Liver (tissue), 9 donors: Measurements from ENCODE around the gene PIGN. TPM values are rescaled to one million over a fixed set of nuclear protein-coding genes. Genes with fewer than 3 reads are reported as not detected.

Source experiments
- DNase-seq: peaks from one replicate; pipeline ENCODE4 v3.0.0-alpha.2; 2017; ENCODE audit warnings: low spot score
- H3K27ac ChIP-seq, 2 donors: one replicate each; pipeline ENCODE4 v1.7.0; 2013; ENCODE audit warnings: inconsistent platforms in 2 of 2, low read length in 2 of 2, control low read depth in 1 of 2, low read depth in 1 of 2, mild to moderate bottlenecking in 1 of 2
- H3K27me3 ChIP-seq, 4 donors: one replicate each; pipeline versions ENCODE4 v1.6.1 to v1.7.0; 2013; ENCODE audit warnings: low read length in 3 of 4, inconsistent platforms in 1 of 4, mild to moderate bottlenecking in 1 of 4, moderate library complexity in 1 of 4; ENCODE audit not compliant: control insufficient read depth in 4 of 4, insufficient read depth in 4 of 4
- H3K36me3 ChIP-seq, 4 donors: one replicate each; pipeline versions ENCODE4 v1.6.1 to v1.7.0; 2013; ENCODE audit warnings: low read length in 3 of 4, mild to moderate bottlenecking in 3 of 4, low read depth in 1 of 4, moderate library complexity in 1 of 4; ENCODE audit not compliant: control insufficient read depth in 4 of 4, insufficient read depth in 3 of 4
- H3K4me1 ChIP-seq, 4 donors: one replicate each; pipeline versions ENCODE4 v1.6.1 to v1.7.0; 2013; ENCODE audit warnings: low read length in 3 of 4, mild to moderate bottlenecking in 3 of 4, moderate library complexity in 1 of 4; ENCODE audit not compliant: control insufficient read depth in 4 of 4, insufficient read depth in 4 of 4
- H3K4me3 ChIP-seq, 3 donors: one replicate each; pipeline versions ENCODE4 v1.6.1 to v1.7.0; 2013; ENCODE audit warnings: low read length in 3 of 3, control low read depth in 1 of 3, low read depth in 1 of 3, mild to moderate bottlenecking in 1 of 3
- H3K9ac ChIP-seq, 2 donors: one replicate each; pipeline ENCODE4 v1.7.0; 2013; ENCODE audit warnings: low read length in 2 of 2, mild to moderate bottlenecking in 2 of 2, moderate library complexity in 2 of 2, control low read depth in 1 of 2, low read depth in 1 of 2
- H3K9me3 ChIP-seq, 4 donors: one replicate each; pipeline versions ENCODE4 v1.6.1 to v1.7.0; 2013; ENCODE audit warnings: low read length in 3 of 4; ENCODE audit not compliant: control insufficient read depth in 4 of 4
- CTCF ChIP-seq: fragments of 150-350 bp; IDR thresholded peaks from 2 replicates; pipeline ENCODE4 v1.5.1; 2017; ENCODE audit warnings: improper control_type of control experiment, low read depth, low read length; ENCODE audit not compliant: missing input control
- EGR1 ChIP-seq, 2 donors: IDR thresholded peaks; 2 replicates each; pipeline ENCODE4 v1.6.1; 2016 to 2018; ENCODE audit warnings: antibody characterized with exemption in 2 of 2, low read depth in 2 of 2
- FOXA2 ChIP-seq: IDR thresholded peaks from 2 replicates; pipeline ENCODE4 v1.6.1; 2016; ENCODE audit warnings: antibody characterized with exemption
- HNF4A ChIP-seq, 2 donors: conservative IDR thresholded peaks; 2 replicates each; pipeline ENCODE4 v1.6.1; 2016; ENCODE audit warnings: antibody characterized with exemption in 2 of 2, mild to moderate bottlenecking in 2 of 2
- JUND ChIP-seq, 2 donors: IDR thresholded peaks; 2 replicates each; pipeline ENCODE4 v1.6.1; 2016; ENCODE audit warnings: antibody characterized with exemption in 2 of 2
- MAX ChIP-seq: IDR thresholded peaks from 2 replicates; pipeline ENCODE4 v1.6.1; 2016; ENCODE audit warnings: antibody characterized with exemption
- NR2F2 ChIP-seq: IDR thresholded peaks from 2 replicates; pipeline ENCODE4 v1.6.1; 2016; ENCODE audit warnings: antibody characterized with exemption
- RAD21 ChIP-seq, 2 donors: IDR thresholded peaks; 2 replicates each; pipeline ENCODE4 v1.6.1; 2016; ENCODE audit warnings: antibody characterized with exemption in 2 of 2, mild to moderate bottlenecking in 2 of 2
- SP1 ChIP-seq: IDR thresholded peaks from 2 replicates; pipeline ENCODE4 v1.6.1; 2018; ENCODE audit warnings: antibody characterized with exemption, mild to moderate bottlenecking
- TAF1 ChIP-seq: conservative IDR thresholded peaks from 2 replicates; pipeline ENCODE4 v1.6.1; 2016; ENCODE audit warnings: antibody characterized with exemption, mild to moderate bottlenecking
- WGBS: extraction: QIAGEN DNeasy Blood & Tissue Kit; methylation state at CpG from one replicate; pipeline ENCODE4 v1.1.7; 2013; 5-methylcytosine and 5-hydroxymethylcytosine counted together
- polyA plus RNA-seq, 2 donors: library from polyadenylated mRNA; stranded (reverse) in 1 of 2; unstranded in 1 of 2; fragments of 200-250 nt in 1 of 2; fragments of >200 nt in 1 of 2; fragmentation: Nextera tagmentation in 1 of 2; extraction: Ambion mirVana in 1 of 2; gene quantifications; one replicate each; pipeline versions ENCODE4 v1.2.1 to v1.2.3, GENCODE V29; 2013 to 2015
- total RNA-seq, 2 donors: library from RNA; depleted of rRNA; stranded (reverse); fragments of >200 nt; gene quantifications; one replicate each; pipeline ENCODE4 v1.2.3, GENCODE V29; 2014
- TF ChIP-seq, protein P1 (sequence below): IDR thresholded peaks from 2 replicates; pipeline ENCODE4 v1.6.1; 2016; ENCODE audit warnings: antibody characterized with exemption, mild to moderate bottlenecking
- TF ChIP-seq, protein P2 (sequence below): IDR thresholded peaks from 2 replicates; pipeline ENCODE4 v1.6.1; 2016; ENCODE audit warnings: antibody characterized with exemption
- TF ChIP-seq, protein P3 (sequence below): IDR thresholded peaks from 2 replicates; pipeline ENCODE4 v1.6.1; 2016; ENCODE audit warnings: antibody characterized with exemption
- donor health status: healthy.
- donor health status: healthy.
- donor health status: healthy.
- donor health status: healthy.
- donor health status: healthy.

Gene PIGN
- total and polyA plus RNA-seq, 4 donors = 5.1 to 20.6 (median 12.5) TPM

GRCh38 chr18:62177271-62177670 lies 9.6 kb downstream of the PIGN start:
- H3K9ac ChIP-seq = no peak overlapping the region
- TF ChIP-seq TAF1 = no peak
- TF ChIP-seq, protein P1, sequence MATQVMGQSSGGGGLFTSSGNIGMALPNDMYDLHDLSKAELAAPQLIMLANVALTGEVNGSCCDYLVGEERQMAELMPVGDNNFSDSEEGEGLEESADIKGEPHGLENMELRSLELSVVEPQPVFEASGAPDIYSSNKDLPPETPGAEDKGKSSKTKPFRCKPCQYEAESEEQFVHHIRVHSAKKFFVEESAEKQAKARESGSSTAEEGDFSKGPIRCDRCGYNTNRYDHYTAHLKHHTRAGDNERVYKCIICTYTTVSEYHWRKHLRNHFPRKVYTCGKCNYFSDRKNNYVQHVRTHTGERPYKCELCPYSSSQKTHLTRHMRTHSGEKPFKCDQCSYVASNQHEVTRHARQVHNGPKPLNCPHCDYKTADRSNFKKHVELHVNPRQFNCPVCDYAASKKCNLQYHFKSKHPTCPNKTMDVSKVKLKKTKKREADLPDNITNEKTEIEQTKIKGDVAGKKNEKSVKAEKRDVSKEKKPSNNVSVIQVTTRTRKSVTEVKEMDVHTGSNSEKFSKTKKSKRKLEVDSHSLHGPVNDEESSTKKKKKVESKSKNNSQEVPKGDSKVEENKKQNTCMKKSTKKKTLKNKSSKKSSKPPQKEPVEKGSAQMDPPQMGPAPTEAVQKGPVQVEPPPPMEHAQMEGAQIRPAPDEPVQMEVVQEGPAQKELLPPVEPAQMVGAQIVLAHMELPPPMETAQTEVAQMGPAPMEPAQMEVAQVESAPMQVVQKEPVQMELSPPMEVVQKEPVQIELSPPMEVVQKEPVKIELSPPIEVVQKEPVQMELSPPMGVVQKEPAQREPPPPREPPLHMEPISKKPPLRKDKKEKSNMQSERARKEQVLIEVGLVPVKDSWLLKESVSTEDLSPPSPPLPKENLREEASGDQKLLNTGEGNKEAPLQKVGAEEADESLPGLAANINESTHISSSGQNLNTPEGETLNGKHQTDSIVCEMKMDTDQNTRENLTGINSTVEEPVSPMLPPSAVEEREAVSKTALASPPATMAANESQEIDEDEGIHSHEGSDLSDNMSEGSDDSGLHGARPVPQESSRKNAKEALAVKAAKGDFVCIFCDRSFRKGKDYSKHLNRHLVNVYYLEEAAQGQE = no peak
- no peak for TF ChIP-seq SP1
- no peak for TF ChIP-seq FOXA2
- TF ChIP-seq, protein P2, sequence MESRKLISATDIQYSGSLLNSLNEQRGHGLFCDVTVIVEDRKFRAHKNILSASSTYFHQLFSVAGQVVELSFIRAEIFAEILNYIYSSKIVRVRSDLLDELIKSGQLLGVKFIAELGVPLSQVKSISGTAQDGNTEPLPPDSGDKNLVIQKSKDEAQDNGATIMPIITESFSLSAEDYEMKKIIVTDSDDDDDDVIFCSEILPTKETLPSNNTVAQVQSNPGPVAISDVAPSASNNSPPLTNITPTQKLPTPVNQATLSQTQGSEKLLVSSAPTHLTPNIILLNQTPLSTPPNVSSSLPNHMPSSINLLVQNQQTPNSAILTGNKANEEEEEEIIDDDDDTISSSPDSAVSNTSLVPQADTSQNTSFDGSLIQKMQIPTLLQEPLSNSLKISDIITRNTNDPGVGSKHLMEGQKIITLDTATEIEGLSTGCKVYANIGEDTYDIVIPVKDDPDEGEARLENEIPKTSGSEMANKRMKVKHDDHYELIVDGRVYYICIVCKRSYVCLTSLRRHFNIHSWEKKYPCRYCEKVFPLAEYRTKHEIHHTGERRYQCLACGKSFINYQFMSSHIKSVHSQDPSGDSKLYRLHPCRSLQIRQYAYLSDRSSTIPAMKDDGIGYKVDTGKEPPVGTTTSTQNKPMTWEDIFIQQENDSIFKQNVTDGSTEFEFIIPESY = no peak
- TF ChIP-seq JUND (IDR thresholded peaks at IDR 0.05) = no peak
- no peak for TF ChIP-seq CTCF
- TF ChIP-seq, protein P3, sequence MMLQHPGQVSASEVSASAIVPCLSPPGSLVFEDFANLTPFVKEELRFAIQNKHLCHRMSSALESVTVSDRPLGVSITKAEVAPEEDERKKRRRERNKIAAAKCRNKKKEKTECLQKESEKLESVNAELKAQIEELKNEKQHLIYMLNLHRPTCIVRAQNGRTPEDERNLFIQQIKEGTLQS = no peak
- TF ChIP-seq NR2F2 = no peak
- TF ChIP-seq MAX = no peak
- TF ChIP-seq HNF4A (conservative IDR thresholded peaks at IDR 0.05) = no peak
- TF ChIP-seq RAD21 (IDR thresholded peaks at IDR 0.05) = no peak
- no peak for TF ChIP-seq EGR1 (IDR thresholded peaks at IDR 0.05; ENCODE audit: low read depth in 2 of 2)
- DNase-seq = no peak
- H3K36me3 ChIP-seq = no peaks in the 10 kb centered on the region
- no peaks in the 10 kb centered on the region for H3K4me1 ChIP-seq
- WGBS = 81% methylated on average over 3 of the region's 3 CpGs
- no peak overlapping the region for H3K27ac ChIP-seq
- H3K4me3 ChIP-seq = no peak overlapping the region
- H3K9me3 ChIP-seq = no peaks in the 10 kb centered on the region
- no peaks in the 10 kb centered on the region for H3K27me3 ChIP-seq

DNA sequence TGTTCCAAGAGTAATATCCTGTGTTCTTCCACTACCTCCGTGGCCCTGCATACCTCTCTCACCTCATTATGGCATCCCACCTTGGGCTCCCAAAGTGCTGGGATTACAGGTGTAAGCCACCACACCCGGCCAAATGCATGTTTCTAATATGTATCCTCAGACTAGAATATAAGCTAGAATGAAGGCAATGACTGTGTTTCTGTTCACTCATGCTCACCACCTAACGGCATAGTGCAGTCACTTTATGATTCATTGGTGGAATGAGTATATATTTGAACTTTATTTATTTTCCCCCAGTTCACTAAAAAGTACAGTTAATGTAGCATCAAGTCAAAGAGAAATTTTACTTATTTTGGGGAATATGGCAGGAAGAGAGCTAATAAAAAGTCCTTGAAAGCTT lies 11.3 kb downstream of the PIGN start:
- TF ChIP-seq FOXA2 (no peak), CTCF (no peak), NR2F2 (no peak)
- Histone ChIP-seq H3K27ac (no peak overlapping the region), H3K4me1 (no peaks in the 10 kb centered on the region), H3K27me3 (no peaks in the 10 kb centered on the region), H3K9ac (no peak overlapping the region), H3K36me3 (no peaks in the 10 kb centered on the region), H3K9me3 (no peaks in the 10 kb centered on the region), H3K4me3 (no peak overlapping the region)
- no peak for DNase-seq
- 96% methylated on average over 3 of the region's 3 CpGs for WGBS
